Keratinocyte (primary cell): ENCODE data around the gene GGT5. TPM values are rescaled to one million over a fixed set of nuclear protein-coding genes. Genes with fewer than 3 reads are reported as not detected.

Experiments used
- DNase-seq: peaks from one replicate; pipeline ENCODE4 v3.0.0-alpha.2; 2011; ENCODE audit warnings: low read depth, missing footprints, low spot score
- FAIRE-seq: peaks from 2 replicates; lab custom pipeline; 2011; peaks lifted over from hg19 to GRCh38; lab: Jason Lieb, UNC
- H2AFZ ChIP-seq: 2 replicates; pipeline ENCODE4 v1.6.0; 2012; ENCODE audit warnings: low read length, control low read depth, inconsistent platforms; ENCODE audit not compliant: control insufficient read depth
- H3K27ac ChIP-seq: 2 replicates; pipeline ENCODE4 v1.5.1; 2011; ENCODE audit warnings: low read length; ENCODE audit not compliant: control insufficient read depth, insufficient read depth
- H3K27me3 ChIP-seq: 3 replicates; pipeline ENCODE4 v1.6.0; 2011; ENCODE audit warnings: low read length; ENCODE audit not compliant: control insufficient read depth, insufficient read depth; ENCODE audit errors: extremely low read depth
- H3K36me3 ChIP-seq, 2 experiments: 2 replicates in 1 of 2; 3 replicates in 1 of 2; pipeline ENCODE4 v1.5.1; 2011; ENCODE audit warnings: low read length in 2 of 2, mild to moderate bottlenecking in 1 of 2; ENCODE audit not compliant: control insufficient read depth in 2 of 2, insufficient read depth in 2 of 2; ENCODE audit errors: extremely low read depth in 1 of 2
- H3K4me1 ChIP-seq: 3 replicates; pipeline ENCODE4 v1.5.1; 2011; ENCODE audit warnings: low read length; ENCODE audit not compliant: control insufficient read depth, insufficient read depth; ENCODE audit errors: extremely low read depth
- H3K4me2 ChIP-seq: 3 replicates; pipeline ENCODE4 v1.6.0; 2011; ENCODE audit warnings: low read depth, low read length; ENCODE audit not compliant: control insufficient read depth, insufficient read depth; ENCODE audit errors: extremely low read depth
- H3K4me3 ChIP-seq, 3 experiments: fragments of 200-600 bp in 1 of 3; sonication (generic) in 1 of 3; 2 replicates in 2 of 3; 3 replicates in 1 of 3; pipeline ENCODE4 v1.5.1; 2011 to 2016; ENCODE audit warnings: low read length in 3 of 3, mild to moderate bottlenecking in 3 of 3, control low read depth in 2 of 3, inconsistent platforms in 1 of 3, low read depth in 1 of 3, mixed read lengths in 1 of 3, mixed run types in 1 of 3, moderate library complexity in 1 of 3; ENCODE audit not compliant: control insufficient read depth in 2 of 3, insufficient read depth in 2 of 3; ENCODE audit errors: extremely low read depth in 1 of 3
- H3K79me2 ChIP-seq: 2 replicates; pipeline ENCODE4 v1.6.0; 2012; ENCODE audit warnings: low read length; ENCODE audit not compliant: control insufficient read depth, insufficient read depth
- H3K9ac ChIP-seq: 3 replicates; pipeline ENCODE4 v1.6.0; 2011; ENCODE audit warnings: low read length; ENCODE audit not compliant: control insufficient read depth, insufficient read depth; ENCODE audit errors: extremely low read depth
- H3K9me1 ChIP-seq: 3 replicates; pipeline ENCODE4 v1.6.0; 2011; ENCODE audit warnings: low read length; ENCODE audit not compliant: control insufficient read depth, insufficient read depth; ENCODE audit errors: extremely low read depth
- H3K9me3 ChIP-seq: 2 replicates; pipeline ENCODE4 v1.5.1; 2012; ENCODE audit warnings: low read depth, low read length; ENCODE audit not compliant: control insufficient read depth
- H4K20me1 ChIP-seq: 3 replicates; pipeline ENCODE4 v1.6.0; 2011; ENCODE audit warnings: low read length; ENCODE audit not compliant: control insufficient read depth, insufficient read depth; ENCODE audit errors: extremely low read depth
- CTCF ChIP-seq, 3 experiments: IDR thresholded peaks in 1 of 3; conservative IDR thresholded peaks in 1 of 3; optimal IDR thresholded peaks in 1 of 3; 2 replicates in 2 of 3; 3 replicates in 1 of 3; pipeline versions ENCODE3 to v1.5.1; 2011; ENCODE audit warnings: low read length in 3 of 3, mild to moderate bottlenecking in 3 of 3, moderate library complexity in 2 of 3, control low read depth in 1 of 3, inconsistent platforms in 1 of 3; ENCODE audit not compliant: insufficient read depth in 2 of 3; ENCODE audit errors: extremely low read depth in 1 of 3
- EZH2 ChIP-seq: IDR thresholded peaks from one replicate; pipeline ENCODE4 v1.6.1; 2012; ENCODE audit warnings: inconsistent platforms, mild to moderate bottlenecking, low read length, moderate library complexity
- dilution Hi-C: fragments of 300-500 bp; cut with MboI; formaldehyde crosslinking; loops from one replicate; pipeline ENCODE4 v1.7.0; 2020; ENCODE audit warnings: low sequenced_read_pairs; ENCODE audit not compliant: extremely low pct_ligation_motif_present
- polyA plus RNA-seq, 5 experiments: library from polyadenylated mRNA; depleted of rRNA in 3 of 5; stranded (reverse) in 3 of 5; stranded (forward) in 1 of 5; unstranded in 1 of 5; fragments of >200 nt; gene quantifications; 1 replicate in 1 of 5; 2 replicates in 3 of 5; 3 replicates in 1 of 5; pipeline versions ENCODE4 v1.2.1 to v1.2.3, GENCODE V29; 2011 to 2012; ENCODE audit warnings: missing spikeins in 2 of 5, low read depth in 1 of 5, low replicate concordance in 1 of 5

Gene GGT5
- polyA plus RNA-seq, 1 donor (not counting 4 experiments of a cell fraction or from before 2014, with no cell fraction given), result not detected

- Histone ChIP-seq H3K4me3 (no peak overlapping the region), H2AFZ (no peak overlapping the region), H3K36me3 (peaks cover 4 to 8% of the 10 kb centered on the region in 2 experiments), H3K4me2 (no peak overlapping the region), H3K9ac (no peak overlapping the region), H4K20me1 (no peaks in the 10 kb centered on the region), H3K27me3 (no peaks in the 10 kb centered on the region), H3K9me3 (no peaks in the 10 kb centered on the region), H3K79me2 (no peaks in the 10 kb centered on the region), H3K27ac (no peak overlapping the region), H3K9me1 (no peaks in the 10 kb centered on the region), H3K4me1 (no peaks in the 10 kb centered on the region)
- dilution Hi-C loops, result no loop called here
- FAIRE-seq, result no peak
- no peak for DNase-seq
- TF ChIP-seq EZH2, result no peak
- no peak for TF ChIP-seq CTCF (optimal IDR thresholded peaks at IDR 0.05 in 1 of 3, IDR thresholded peaks at IDR 0.05 in 1 of 3, conservative IDR thresholded peaks at IDR 0.05 in 1 of 3; ENCODE audit: extremely low read depth in 1 of 3, insufficient read depth in 2 of 3, low read length in 3 of 3)
Observed at GRCh38 chr22:24176630-24177029, 68.3 kb downstream of the GGT5 start.

GRCh38 chr22:24176040-24176439, 68.8 kb downstream of the GGT5 start:
- FAIRE-seq (no peak), DNase-seq (no peak)
- H3K9me1 ChIP-seq, result no peaks in the 10 kb centered on the region
- H3K27me3 ChIP-seq, result no peaks in the 10 kb centered on the region
- H3K4me2 ChIP-seq, result no peak overlapping the region
- no peak overlapping the region for H3K27ac ChIP-seq
- dilution Hi-C loops, result no loop called here
- no peak overlapping the region for H2AFZ ChIP-seq
- H3K9ac ChIP-seq, result no peak overlapping the region
- H3K9me3 ChIP-seq, result no peaks in the 10 kb centered on the region
- H3K4me1 ChIP-seq, result no peaks in the 10 kb centered on the region
- TF ChIP-seq CTCF (optimal IDR thresholded peaks at IDR 0.05 in 1 of 3, IDR thresholded peaks at IDR 0.05 in 1 of 3, conservative IDR thresholded peaks at IDR 0.05 in 1 of 3; ENCODE audit: extremely low read depth in 1 of 3, insufficient read depth in 2 of 3, low read length in 3 of 3), result no peak
- TF ChIP-seq EZH2, result no peak
- H3K79me2 ChIP-seq, result no peaks in the 10 kb centered on the region
- H3K36me3 ChIP-seq, result peaks cover 4 to 8% of the 10 kb centered on the region in 2 experiments
- H4K20me1 ChIP-seq, result no peaks in the 10 kb centered on the region
- no peak overlapping the region for H3K4me3 ChIP-seq
